Thyroid gland (tissue), 4 donors: ENCODE data around the gene AP2A2. TPM values are rescaled to one million over a fixed set of nuclear protein-coding genes. Genes with fewer than 3 reads are reported as not detected.

Experiments used
- DNase-seq, 2 donors: peaks; one replicate each; pipeline ENCODE4 v3.0.0-alpha.2; 2019
- H3K27ac ChIP-seq, 3 donors: fragments of 200-600 bp; sonication (generic); 1 replicate in 2 of 3; 2 replicates in 1 of 3; pipeline ENCODE4 v1.5.1; 2016 to 2019; ENCODE audit warnings: mild to moderate bottlenecking in 1 of 3, moderate library complexity in 1 of 3
- H3K27me3 ChIP-seq: fragments of 200-600 bp; sonication (generic); one replicate; pipeline ENCODE4 v1.5.1; 2019
- H3K36me3 ChIP-seq, 2 donors: fragments of 200-600 bp; sonication (generic); one replicate each; pipeline ENCODE4 v1.5.1; 2016 to 2019
- H3K4me1 ChIP-seq, 2 donors: fragments of 200-600 bp; sonication (generic); one replicate each; pipeline ENCODE4 v1.5.1; 2017 to 2019
- H3K4me3 ChIP-seq, 3 donors: fragments of 200-600 bp; sonication (generic); replicated peaks in 1 of 3; 1 replicate in 2 of 3; 2 replicates in 1 of 3; pipeline ENCODE4 v1.5.1; 2016; ENCODE audit warnings: mild to moderate bottlenecking in 1 of 3
- H3K9me3 ChIP-seq: fragments of 200-600 bp; sonication (generic); one replicate; pipeline ENCODE4 v1.5.1; 2017
- POLR2A ChIP-seq, 2 donors: fragments of 450-650 bp; IDR thresholded peaks; one replicate each; pipeline ENCODE4 v1.6.1; 2017; ENCODE audit warnings: antibody characterized with exemption in 2 of 2, mild to moderate bottlenecking in 2 of 2, moderate library complexity in 1 of 2
- WGBS, 2 donors: methylation state at CpG; one replicate each; pipeline ENCODE4 v1.1.5; 2017; 5-methylcytosine and 5-hydroxymethylcytosine counted together
- intact Hi-C: fragments of 100-400 bp; cut with DNase I; formaldehyde crosslinking; loops from one replicate; pipeline ENCODE4 v1.15.1; 2023
- total RNA-seq, 4 donors: library from RNA; depleted of rRNA; stranded (reverse); fragments of >200 nt; gene quantifications; one replicate each; pipeline ENCODE4 v1.2.3, GENCODE V29; 2016
- TF ChIP-seq, protein P1 (sequence below), 6 experiments: fragments of 200-600 bp in 3 of 6; fragments of 450-650 bp in 3 of 6; sonication (generic) in 3 of 6; IDR thresholded peaks; one replicate each; pipeline ENCODE4 v1.5.1; 2016 to 2019; ENCODE audit warnings: antibody characterized with exemption in 6 of 6, mild to moderate bottlenecking in 2 of 6, inconsistent platforms in 1 of 6, moderate library complexity in 1 of 6

AP2A2 gene
- total RNA-seq, 4 donors from 2014 or later = 37.2 to 67.3 (median 54.1) TPM

- Histone ChIP-seq H3K4me1 (peaks cover 0 to 2% of the 10 kb centered on the region in 2 donors), H3K27me3 (no peaks in the 10 kb centered on the region), H3K36me3 (peaks cover 44 to 46% of the 10 kb centered on the region in 2 donors), H3K9me3 (no peaks in the 10 kb centered on the region), H3K4me3 (no peak overlapping the region), H3K27ac (no peak overlapping the region)
- TF ChIP-seq, protein P1, sequence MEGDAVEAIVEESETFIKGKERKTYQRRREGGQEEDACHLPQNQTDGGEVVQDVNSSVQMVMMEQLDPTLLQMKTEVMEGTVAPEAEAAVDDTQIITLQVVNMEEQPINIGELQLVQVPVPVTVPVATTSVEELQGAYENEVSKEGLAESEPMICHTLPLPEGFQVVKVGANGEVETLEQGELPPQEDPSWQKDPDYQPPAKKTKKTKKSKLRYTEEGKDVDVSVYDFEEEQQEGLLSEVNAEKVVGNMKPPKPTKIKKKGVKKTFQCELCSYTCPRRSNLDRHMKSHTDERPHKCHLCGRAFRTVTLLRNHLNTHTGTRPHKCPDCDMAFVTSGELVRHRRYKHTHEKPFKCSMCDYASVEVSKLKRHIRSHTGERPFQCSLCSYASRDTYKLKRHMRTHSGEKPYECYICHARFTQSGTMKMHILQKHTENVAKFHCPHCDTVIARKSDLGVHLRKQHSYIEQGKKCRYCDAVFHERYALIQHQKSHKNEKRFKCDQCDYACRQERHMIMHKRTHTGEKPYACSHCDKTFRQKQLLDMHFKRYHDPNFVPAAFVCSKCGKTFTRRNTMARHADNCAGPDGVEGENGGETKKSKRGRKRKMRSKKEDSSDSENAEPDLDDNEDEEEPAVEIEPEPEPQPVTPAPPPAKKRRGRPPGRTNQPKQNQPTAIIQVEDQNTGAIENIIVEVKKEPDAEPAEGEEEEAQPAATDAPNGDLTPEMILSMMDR (IDR thresholded peaks at IDR 0.05) = no peak
- intact Hi-C loops = no loop called here
- no peak for DNase-seq
- WGBS, 2 donors = 92 to 94% methylated on average over 6 to 7 of the region's 7 CpGs
Measured at GRCh38 chr11:904380-904779, 21.3 kb upstream of the AP2A2 start.

DNA sequence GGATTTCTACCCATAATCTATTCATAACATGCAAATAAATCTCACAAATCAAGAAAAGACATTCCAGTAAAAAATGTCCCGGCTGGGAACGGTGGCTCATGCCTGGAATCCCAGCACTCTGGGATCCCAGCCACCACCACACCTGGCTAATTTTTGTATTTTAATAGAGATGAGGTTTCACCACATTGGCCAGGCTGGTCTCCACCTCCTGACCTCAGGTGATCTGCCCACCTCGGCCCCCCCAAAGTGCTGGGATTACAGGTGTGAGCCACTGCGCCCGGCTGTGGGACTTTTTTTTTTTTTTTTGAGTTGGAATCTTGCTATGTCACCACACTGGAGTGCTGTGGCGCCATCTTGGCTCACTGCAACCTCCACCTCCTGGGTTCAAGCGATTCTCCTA lies 19.7 kb upstream of the AP2A2 start:
- intact Hi-C loops = no loop called here
- H3K4me3 ChIP-seq = no peak overlapping the region
- TF ChIP-seq, protein P1 (IDR thresholded peaks at IDR 0.05) = no peak
- TF ChIP-seq POLR2A (IDR thresholded peaks at IDR 0.05) = no peak
- no peaks in the 10 kb centered on the region for H3K9me3 ChIP-seq
- peaks cover 30 to 31% of the 10 kb centered on the region in 2 donors for H3K36me3 ChIP-seq
- H3K27ac ChIP-seq = no peak overlapping the region
- DNase-seq = no peak
- WGBS, 2 donors = 88 to 91% methylated on average over 6 to 7 of the region's 7 CpGs
- H3K27me3 ChIP-seq = no peaks in the 10 kb centered on the region
- H3K4me1 ChIP-seq = peaks cover 8 to 11% of the 10 kb centered on the region in 2 donors

DNA sequence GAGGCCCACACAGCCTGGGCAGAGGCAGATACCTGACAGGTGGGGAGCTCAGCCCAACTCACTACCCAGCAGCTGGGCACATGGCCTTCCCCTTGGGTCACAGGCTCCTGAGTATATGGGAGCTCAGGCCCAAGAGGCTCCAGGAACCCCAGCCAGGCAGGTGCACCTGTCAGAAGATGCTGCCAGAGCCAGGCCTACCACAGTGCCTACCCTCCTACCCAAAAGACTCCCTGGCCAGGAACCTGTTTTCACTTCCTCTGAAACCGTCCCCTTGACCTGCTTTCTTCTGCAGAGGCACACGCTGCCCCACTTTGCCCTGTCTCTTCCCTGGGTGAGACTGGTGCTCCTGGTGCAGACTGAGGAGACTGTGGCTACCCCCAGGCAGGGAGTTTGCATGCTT lies 18.0 kb upstream of the AP2A2 start:
- intact Hi-C loops = no loop called here
- 91 to 96% methylated on average over 2 of the region's 2 CpGs for WGBS, 2 donors
- H3K36me3 ChIP-seq = peaks cover 14 to 15% of the 10 kb centered on the region in 2 donors
- no peaks in the 10 kb centered on the region for H3K27me3 ChIP-seq
- no peak overlapping the region for H3K4me3 ChIP-seq
- H3K9me3 ChIP-seq = no peaks in the 10 kb centered on the region
- no peak for TF ChIP-seq POLR2A (IDR thresholded peaks at IDR 0.05)
- TF ChIP-seq, protein P1 (IDR thresholded peaks at IDR 0.05) = no peak
- DNase-seq = no peak
- no peak overlapping the region for H3K27ac ChIP-seq
- peaks cover 13 to 16% of the 10 kb centered on the region in 2 donors for H3K4me1 ChIP-seq

GRCh38 chr11:908273-908672 lies 17.4 kb upstream of the AP2A2 start:
- Histone ChIP-seq H3K27ac (no peak overlapping the region), H3K4me3 (no peak overlapping the region), H3K36me3 (peaks cover 9 to 10% of the 10 kb centered on the region in 2 donors), H3K9me3 (no peaks in the 10 kb centered on the region), H3K27me3 (no peaks in the 10 kb centered on the region), H3K4me1 (peaks cover 13 to 16% of the 10 kb centered on the region in 2 donors)
- TF ChIP-seq, protein P1 (IDR thresholded peaks at IDR 0.05) = no peak
- TF ChIP-seq POLR2A (IDR thresholded peaks at IDR 0.05) = no peak
- no peak for DNase-seq
- WGBS, 2 donors = 85 to 89% methylated on average over 2 to 3 of the region's 5 CpGs
- intact Hi-C loops = no loop called here

- H3K36me3 ChIP-seq = peaks cover 2% of the 10 kb centered on the region in 2 donors
- H3K4me3 ChIP-seq = peak overlapping the region in 1 of 3 donors; percentile 89
- peaks cover 13 to 16% of the 10 kb centered on the region in 2 donors for H3K4me1 ChIP-seq
- no peak for TF ChIP-seq POLR2A (IDR thresholded peaks at IDR 0.05)
- TF ChIP-seq, protein P1 (IDR thresholded peaks at IDR 0.05) = no peak
- H3K9me3 ChIP-seq = no peaks in the 10 kb centered on the region
- no peak for DNase-seq
- intact Hi-C loops = no loop called here
- no peak overlapping the region for H3K27ac ChIP-seq
- H3K27me3 ChIP-seq = no peaks in the 10 kb centered on the region
- WGBS, 2 donors = 85 to 88% methylated on average over 11 of the region's 11 CpGs
Measured at GRCh38 chr11:909406-909805, 16.3 kb upstream of the AP2A2 start.
